K562 (cell line): ENCODE measurements around the gene RASSF3.

Source experiments
- CBX5 ChIP-seq: IDR thresholded peaks from 2 replicates; pipeline ENCODE4 v1.6.1; 2014; ENCODE audit warnings: low read depth, borderline replicate concordance
- NR2C2 ChIP-seq, 2 experiments: fragments of 200-800 bp in 1 of 2; sonication (Bioruptor generic) in 1 of 2; sonication (generic) in 1 of 2; formaldehyde crosslinking in 1 of 2; IDR thresholded peaks; 2 replicates each; pipeline versions ENCODE4 v1.6.1 to v1.8.0; 2016 to 2022; ENCODE audit warnings: mild to moderate bottlenecking in 1 of 2, missing compliant biosample characterization in 1 of 2, missing genetic modification characterization in 1 of 2, missing genetic modification reagents in 1 of 2
- XRCC3 ChIP-seq: fragments of 450-650 bp; IDR thresholded peaks from 2 replicates; pipeline ENCODE4 v1.6.1; 2017; ENCODE audit warnings: mild to moderate bottlenecking, moderate library complexity
- TF ChIP-seq, protein P1 (sequence below), 3 experiments: fragments of 200-800 bp in 1 of 3; fragments of 250-450 bp in 1 of 3; fragments of 450-650 bp in 1 of 3; sonication (Bioruptor Pico) in 1 of 3; sonication (Bioruptor generic) in 1 of 3; formaldehyde crosslinking in 1 of 3; IDR thresholded peaks; 2 replicates each; pipeline versions ENCODE4 v1.6.1 to v1.8.0; 2016 to 2022; ENCODE audit warnings: mild to moderate bottlenecking in 2 of 3, missing genetic modification characterization in 2 of 3, missing compliant biosample characterization in 1 of 3, moderate library complexity in 1 of 3
- TF ChIP-seq, protein P2 (sequence below): fragments of 450-650 bp; IDR thresholded peaks from 2 replicates; pipeline ENCODE4 v1.7.1; 2018; ENCODE audit warnings: mild to moderate bottlenecking, low read depth; ENCODE audit not compliant: partially characterized antibody
- TF ChIP-seq, protein P3 (sequence below): sonication (generic); formaldehyde crosslinking; IDR thresholded peaks from 2 replicates; pipeline ENCODE4 v1.8.1; 2023; ENCODE audit warnings: mild to moderate bottlenecking, missing genetic modification reagents
- TF ChIP-seq, protein P4 (sequence below), 3 experiments: IDR thresholded peaks in 2 of 3; conservative IDR thresholded peaks in 1 of 3; 2 replicates each; pipeline ENCODE4 v1.5.1; 2011 to 2012; ENCODE audit warnings: low read length in 3 of 3, mild to moderate bottlenecking in 3 of 3, control low read depth in 2 of 3, improper control_type of control experiment in 1 of 3, inconsistent platforms in 1 of 3, low read depth in 1 of 3, mixed read lengths in 1 of 3, moderate library complexity in 1 of 3; ENCODE audit not compliant: insufficient read depth in 2 of 3

DNA sequence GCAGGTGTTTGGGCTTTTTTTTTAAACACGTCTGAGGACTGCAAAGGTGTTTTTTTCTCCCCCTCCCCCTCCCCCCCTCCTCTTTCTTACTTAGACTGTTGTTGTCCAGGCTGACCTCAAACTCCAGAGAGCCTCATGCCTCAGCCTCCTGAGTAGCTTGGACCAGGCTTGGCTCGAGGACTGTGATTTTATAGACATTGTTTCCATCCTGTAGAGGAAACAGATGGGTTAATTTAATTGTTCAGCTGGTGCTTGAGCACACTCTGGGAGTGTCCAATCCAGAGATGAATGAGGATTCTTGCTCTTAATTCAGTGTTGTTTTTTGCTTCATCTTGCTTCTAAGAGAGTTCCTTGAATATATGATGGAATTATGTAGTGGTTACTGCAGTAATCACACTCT is 42.1 kb downstream of the RASSF3 start:
- TF ChIP-seq, protein P1, sequence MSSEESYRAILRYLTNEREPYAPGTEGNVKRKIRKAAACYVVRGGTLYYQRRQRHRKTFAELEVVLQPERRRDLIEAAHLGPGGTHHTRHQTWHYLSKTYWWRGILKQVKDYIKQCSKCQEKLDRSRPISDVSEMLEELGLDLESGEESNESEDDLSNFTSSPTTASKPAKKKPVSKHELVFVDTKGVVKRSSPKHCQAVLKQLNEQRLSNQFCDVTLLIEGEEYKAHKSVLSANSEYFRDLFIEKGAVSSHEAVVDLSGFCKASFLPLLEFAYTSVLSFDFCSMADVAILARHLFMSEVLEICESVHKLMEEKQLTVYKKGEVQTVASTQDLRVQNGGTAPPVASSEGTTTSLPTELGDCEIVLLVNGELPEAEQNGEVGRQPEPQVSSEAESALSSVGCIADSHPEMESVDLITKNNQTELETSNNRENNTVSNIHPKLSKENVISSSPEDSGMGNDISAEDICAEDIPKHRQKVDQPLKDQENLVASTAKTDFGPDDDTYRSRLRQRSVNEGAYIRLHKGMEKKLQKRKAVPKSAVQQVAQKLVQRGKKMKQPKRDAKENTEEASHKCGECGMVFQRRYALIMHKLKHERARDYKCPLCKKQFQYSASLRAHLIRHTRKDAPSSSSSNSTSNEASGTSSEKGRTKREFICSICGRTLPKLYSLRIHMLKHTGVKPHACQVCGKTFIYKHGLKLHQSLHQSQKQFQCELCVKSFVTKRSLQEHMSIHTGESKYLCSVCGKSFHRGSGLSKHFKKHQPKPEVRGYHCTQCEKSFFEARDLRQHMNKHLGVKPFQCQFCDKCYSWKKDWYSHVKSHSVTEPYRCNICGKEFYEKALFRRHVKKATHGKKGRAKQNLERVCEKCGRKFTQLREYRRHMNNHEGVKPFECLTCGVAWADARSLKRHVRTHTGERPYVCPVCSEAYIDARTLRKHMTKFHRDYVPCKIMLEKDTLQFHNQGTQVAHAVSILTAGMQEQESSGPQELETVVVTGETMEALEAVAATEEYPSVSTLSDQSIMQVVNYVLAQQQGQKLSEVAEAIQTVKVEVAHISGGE (CRISPR knock-in tag; IDR thresholded peaks at IDR 0.05), result no peak
- TF ChIP-seq XRCC3 (no peak), CBX5 (no peak), NR2C2 (CRISPR knock-in tag; IDR thresholded peaks at IDR 0.05) (no peak), NR2C2 (tag; IDR thresholded peaks at IDR 0.05) (no peak)
- TF ChIP-seq, protein P2, sequence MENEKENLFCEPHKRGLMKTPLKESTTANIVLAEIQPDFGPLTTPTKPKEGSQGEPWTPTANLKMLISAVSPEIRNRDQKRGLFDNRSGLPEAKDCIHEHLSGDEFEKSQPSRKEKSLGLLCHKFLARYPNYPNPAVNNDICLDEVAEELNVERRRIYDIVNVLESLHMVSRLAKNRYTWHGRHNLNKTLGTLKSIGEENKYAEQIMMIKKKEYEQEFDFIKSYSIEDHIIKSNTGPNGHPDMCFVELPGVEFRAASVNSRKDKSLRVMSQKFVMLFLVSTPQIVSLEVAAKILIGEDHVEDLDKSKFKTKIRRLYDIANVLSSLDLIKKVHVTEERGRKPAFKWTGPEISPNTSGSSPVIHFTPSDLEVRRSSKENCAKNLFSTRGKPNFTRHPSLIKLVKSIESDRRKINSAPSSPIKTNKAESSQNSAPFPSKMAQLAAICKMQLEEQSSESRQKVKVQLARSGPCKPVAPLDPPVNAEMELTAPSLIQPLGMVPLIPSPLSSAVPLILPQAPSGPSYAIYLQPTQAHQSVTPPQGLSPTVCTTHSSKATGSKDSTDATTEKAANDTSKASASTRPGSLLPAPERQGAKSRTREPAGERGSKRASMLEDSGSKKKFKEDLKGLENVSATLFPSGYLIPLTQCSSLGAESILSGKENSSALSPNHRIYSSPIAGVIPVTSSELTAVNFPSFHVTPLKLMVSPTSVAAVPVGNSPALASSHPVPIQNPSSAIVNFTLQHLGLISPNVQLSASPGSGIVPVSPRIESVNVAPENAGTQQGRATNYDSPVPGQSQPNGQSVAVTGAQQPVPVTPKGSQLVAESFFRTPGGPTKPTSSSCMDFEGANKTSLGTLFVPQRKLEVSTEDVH, result no peak
- TF ChIP-seq, protein P3, sequence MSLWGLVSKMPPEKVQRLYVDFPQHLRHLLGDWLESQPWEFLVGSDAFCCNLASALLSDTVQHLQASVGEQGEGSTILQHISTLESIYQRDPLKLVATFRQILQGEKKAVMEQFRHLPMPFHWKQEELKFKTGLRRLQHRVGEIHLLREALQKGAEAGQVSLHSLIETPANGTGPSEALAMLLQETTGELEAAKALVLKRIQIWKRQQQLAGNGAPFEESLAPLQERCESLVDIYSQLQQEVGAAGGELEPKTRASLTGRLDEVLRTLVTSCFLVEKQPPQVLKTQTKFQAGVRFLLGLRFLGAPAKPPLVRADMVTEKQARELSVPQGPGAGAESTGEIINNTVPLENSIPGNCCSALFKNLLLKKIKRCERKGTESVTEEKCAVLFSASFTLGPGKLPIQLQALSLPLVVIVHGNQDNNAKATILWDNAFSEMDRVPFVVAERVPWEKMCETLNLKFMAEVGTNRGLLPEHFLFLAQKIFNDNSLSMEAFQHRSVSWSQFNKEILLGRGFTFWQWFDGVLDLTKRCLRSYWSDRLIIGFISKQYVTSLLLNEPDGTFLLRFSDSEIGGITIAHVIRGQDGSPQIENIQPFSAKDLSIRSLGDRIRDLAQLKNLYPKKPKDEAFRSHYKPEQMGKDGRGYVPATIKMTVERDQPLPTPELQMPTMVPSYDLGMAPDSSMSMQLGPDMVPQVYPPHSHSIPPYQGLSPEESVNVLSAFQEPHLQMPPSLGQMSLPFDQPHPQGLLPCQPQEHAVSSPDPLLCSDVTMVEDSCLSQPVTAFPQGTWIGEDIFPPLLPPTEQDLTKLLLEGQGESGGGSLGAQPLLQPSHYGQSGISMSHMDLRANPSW, result no peak
- TF ChIP-seq, protein P4, sequence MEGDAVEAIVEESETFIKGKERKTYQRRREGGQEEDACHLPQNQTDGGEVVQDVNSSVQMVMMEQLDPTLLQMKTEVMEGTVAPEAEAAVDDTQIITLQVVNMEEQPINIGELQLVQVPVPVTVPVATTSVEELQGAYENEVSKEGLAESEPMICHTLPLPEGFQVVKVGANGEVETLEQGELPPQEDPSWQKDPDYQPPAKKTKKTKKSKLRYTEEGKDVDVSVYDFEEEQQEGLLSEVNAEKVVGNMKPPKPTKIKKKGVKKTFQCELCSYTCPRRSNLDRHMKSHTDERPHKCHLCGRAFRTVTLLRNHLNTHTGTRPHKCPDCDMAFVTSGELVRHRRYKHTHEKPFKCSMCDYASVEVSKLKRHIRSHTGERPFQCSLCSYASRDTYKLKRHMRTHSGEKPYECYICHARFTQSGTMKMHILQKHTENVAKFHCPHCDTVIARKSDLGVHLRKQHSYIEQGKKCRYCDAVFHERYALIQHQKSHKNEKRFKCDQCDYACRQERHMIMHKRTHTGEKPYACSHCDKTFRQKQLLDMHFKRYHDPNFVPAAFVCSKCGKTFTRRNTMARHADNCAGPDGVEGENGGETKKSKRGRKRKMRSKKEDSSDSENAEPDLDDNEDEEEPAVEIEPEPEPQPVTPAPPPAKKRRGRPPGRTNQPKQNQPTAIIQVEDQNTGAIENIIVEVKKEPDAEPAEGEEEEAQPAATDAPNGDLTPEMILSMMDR (IDR thresholded peaks at IDR 0.05 in 2 of 3, conservative IDR thresholded peaks at IDR 0.05 in 1 of 3; ENCODE audit: insufficient read depth in 2 of 3, low read depth in 1 of 3, low read length in 3 of 3), result no peak
